Endothelial cell of umbilical vein (primary cell): ENCODE measurements around the gene CACHD1.

Experiments used
- CTCF ChIP-seq, 2 donors: IDR thresholded peaks; 1 replicate in 1 of 2; 2 replicates in 1 of 2; pipeline ENCODE4 v1.5.1; 2011; ENCODE audit warnings: low read length in 2 of 2, mild to moderate bottlenecking in 2 of 2, moderate library complexity in 2 of 2, control low read depth in 1 of 2, inconsistent platforms in 1 of 2, low read depth in 1 of 2; ENCODE audit not compliant: insufficient read depth in 1 of 2; ENCODE audit errors: extremely low read depth in 1 of 2
- EZH2 ChIP-seq: IDR thresholded peaks from 2 replicates; pipeline ENCODE4 v1.6.1; 2012; ENCODE audit warnings: borderline replicate concordance, low read depth, mild to moderate bottlenecking, moderate library complexity, low read length, inconsistent platforms; ENCODE audit not compliant: severe bottlenecking
- FOS ChIP-seq: IDR thresholded peaks from 2 replicates; pipeline ENCODE4 v1.6.1; 2011; ENCODE audit warnings: mild to moderate bottlenecking, low read length, moderate library complexity, borderline replicate concordance; ENCODE audit not compliant: insufficient read depth
- JUN ChIP-seq: IDR thresholded peaks from 2 replicates; pipeline ENCODE4 v1.6.1; 2011; ENCODE audit warnings: borderline replicate concordance, low read depth; ENCODE audit not compliant: insufficient read length, insufficient read depth
- MAX ChIP-seq: IDR thresholded peaks from 2 replicates; pipeline ENCODE4 v1.6.1; 2011; ENCODE audit not compliant: insufficient read depth, insufficient read length
- MYC ChIP-seq: IDR thresholded peaks from one replicate; pipeline ENCODE4 v1.6.1; 2011; ENCODE audit warnings: mild to moderate bottlenecking, low read depth, low read length
- POLR2A ChIP-seq: IDR thresholded peaks from 2 replicates; pipeline ENCODE4 v1.6.1; 2012; ENCODE audit warnings: low read depth, mild to moderate bottlenecking, control low read depth, low read length
- POLR2AphosphoS5 ChIP-seq: IDR thresholded peaks from 2 replicates; pipeline ENCODE4 v1.6.1; 2012; ENCODE audit warnings: low read depth, mild to moderate bottlenecking, control low read depth, low read length, moderate library complexity; ENCODE audit not compliant: insufficient read depth

GRCh38 chr1:64469977-64470664, at the start of gene CACHD1:
- TF ChIP-seq CTCF (IDR thresholded peaks at IDR 0.05; ENCODE audit: extremely low read depth in 1 of 2, insufficient read depth in 1 of 2, low read depth in 1 of 2, low read length in 2 of 2) (peak; percentile 6 to 51), POLR2AphosphoS5 (peak; percentile 51), EZH2 (no peak), MAX (no peak), POLR2A (peak; percentile 67), JUN (no peak), MYC (no peak), FOS (peak; percentile 5)
